GM18870 (cell line): ENCODE results near the gene MEGF11.

ENCODE experiments used
- ATAC-seq: cut with Tn5 transposase; IDR thresholded peaks from one replicate; pipeline ENCODE4 v1.9.1; 2021; ENCODE audit warnings: moderate library complexity; ENCODE audit not compliant: unreplicated experiment

Gene MEGF11

GRCh38 chr15:66253418-66254088 lies at the start of gene MEGF11:
Gene MEGF11, minus strand, starts transcription at chr15:66253750. Its CDS starts 125,347 bp downstream, at chr15:66128403.
- ATAC-seq: no peak

- no peak for ATAC-seq
These were observed 49.1 kb upstream of the MEGF11 start for GRCh38 chr15:66302489-66303278.

- no peak for ATAC-seq
These were observed 45.3 kb upstream of the MEGF11 start for GRCh38 chr15:66298803-66299251.

- ATAC-seq: no peak
These were observed 42.6 kb upstream of the MEGF11 start for GRCh38 chr15:66296186-66296585.

- ATAC-seq: no peak
These were observed 41.3 kb upstream of the MEGF11 start for GRCh38 chr15:66294932-66295235.

- no peak for ATAC-seq
These were observed 40.8 kb upstream of the MEGF11 start for GRCh38 chr15:66294157-66294931.

GRCh38 chr15:66293419-66294156 lies 40.0 kb upstream of the MEGF11 start, which contains the start of gene DIS3L:
Gene DIS3L, plus strand, starts transcription at chr15:66293568. Its CDS starts 29 bp downstream, at chr15:66293597.
- no peak for ATAC-seq

- ATAC-seq: no peak
These were observed 39.2 kb upstream of the MEGF11 start for GRCh38 chr15:66292571-66293418.

- no peak for ATAC-seq
These were observed 38.4 kb upstream of the MEGF11 start for GRCh38 chr15:66291816-66292570.

GRCh38 chr15:66290518-66290917 lies 37.0 kb upstream of the MEGF11 start:
- no peak for ATAC-seq

GRCh38 chr15:66290007-66290406 lies 36.5 kb upstream of the MEGF11 start:
- no peak for ATAC-seq

- no peak for ATAC-seq
These were observed 35.1 kb upstream of the MEGF11 start for GRCh38 chr15:66288551-66289185.

- ATAC-seq: no peak
These were observed 34.5 kb upstream of the MEGF11 start for GRCh38 chr15:66288093-66288492.

- no peak for ATAC-seq
These were observed 34.0 kb upstream of the MEGF11 start for GRCh38 chr15:66287461-66288057.

- ATAC-seq: no peak
These were observed 32.2 kb upstream of the MEGF11 start for GRCh38 chr15:66285533-66286280.

- no peak for ATAC-seq
These were observed 30.7 kb upstream of the MEGF11 start for GRCh38 chr15:66284271-66284670.

GRCh38 chr15:66278671-66279070 lies 25.1 kb upstream of the MEGF11 start:
- no peak for ATAC-seq

- no peak for ATAC-seq
These were observed 24.5 kb upstream of the MEGF11 start for GRCh38 chr15:66278056-66278455.
